ENCODE data around the gene PPP1R16B.

- TF ChIP-seq CTCF (conservative IDR thresholded peaks at IDR 0.05) (no peak), ZFX (IDR thresholded peaks at IDR 0.05) (no peak)
These were observed 605 bp upstream of the PPP1R16B start for GRCh38 chr20:38804682-38805501.

Data from C4-2B (cell line).